Body of pancreas (tissue), 4 donors: Measurements from ENCODE around the gene ZBTB38.

Experiments used
- POLR2A ChIP-seq, 3 donors: fragments of 450-650 bp; IDR thresholded peaks; one replicate each; pipeline ENCODE4 v1.6.1; 2016; ENCODE audit warnings: antibody characterized with exemption in 3 of 3, mild to moderate bottlenecking in 2 of 3
- TF ChIP-seq, protein P1 (sequence below), 7 experiments: fragments of 450-650 bp in 4 of 7; fragments of 200-600 bp in 3 of 7; sonication (generic) in 3 of 7; IDR thresholded peaks; one replicate each; pipeline ENCODE4 v1.5.1; 2016 to 2019; ENCODE audit warnings: antibody characterized with exemption in 7 of 7

DNA sequence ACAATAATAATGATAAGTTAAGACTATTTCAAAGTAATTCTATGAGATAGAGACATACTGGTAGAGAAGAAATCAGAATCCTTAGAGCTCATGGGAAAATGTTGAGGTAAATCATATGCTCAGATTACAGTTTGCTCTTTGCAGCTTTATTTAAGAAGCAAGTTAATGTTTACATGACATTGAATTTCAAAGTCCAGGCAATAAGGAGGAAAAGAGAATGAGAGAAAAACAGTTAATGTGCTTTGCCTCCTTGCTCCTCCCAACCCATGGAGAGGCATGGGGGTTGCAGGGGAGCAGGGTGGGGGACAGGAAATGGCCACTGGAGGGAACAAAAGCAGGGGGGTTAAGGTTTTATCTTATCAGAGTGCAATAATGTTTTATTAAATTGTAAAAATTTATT lies 42.2 kb upstream of the ZBTB38 start:
- TF ChIP-seq, protein P1, sequence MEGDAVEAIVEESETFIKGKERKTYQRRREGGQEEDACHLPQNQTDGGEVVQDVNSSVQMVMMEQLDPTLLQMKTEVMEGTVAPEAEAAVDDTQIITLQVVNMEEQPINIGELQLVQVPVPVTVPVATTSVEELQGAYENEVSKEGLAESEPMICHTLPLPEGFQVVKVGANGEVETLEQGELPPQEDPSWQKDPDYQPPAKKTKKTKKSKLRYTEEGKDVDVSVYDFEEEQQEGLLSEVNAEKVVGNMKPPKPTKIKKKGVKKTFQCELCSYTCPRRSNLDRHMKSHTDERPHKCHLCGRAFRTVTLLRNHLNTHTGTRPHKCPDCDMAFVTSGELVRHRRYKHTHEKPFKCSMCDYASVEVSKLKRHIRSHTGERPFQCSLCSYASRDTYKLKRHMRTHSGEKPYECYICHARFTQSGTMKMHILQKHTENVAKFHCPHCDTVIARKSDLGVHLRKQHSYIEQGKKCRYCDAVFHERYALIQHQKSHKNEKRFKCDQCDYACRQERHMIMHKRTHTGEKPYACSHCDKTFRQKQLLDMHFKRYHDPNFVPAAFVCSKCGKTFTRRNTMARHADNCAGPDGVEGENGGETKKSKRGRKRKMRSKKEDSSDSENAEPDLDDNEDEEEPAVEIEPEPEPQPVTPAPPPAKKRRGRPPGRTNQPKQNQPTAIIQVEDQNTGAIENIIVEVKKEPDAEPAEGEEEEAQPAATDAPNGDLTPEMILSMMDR (IDR thresholded peaks at IDR 0.05): no peak
- TF ChIP-seq POLR2A (IDR thresholded peaks at IDR 0.05): no peak
